Sciatic nerve (tissue), 2 donors: ENCODE results near the gene CMYA5. TPM values are rescaled to one million over a fixed set of nuclear protein-coding genes. Genes with fewer than 3 reads are reported as not detected.
A peak's percentile ranks its signal among the peaks of the same experiment; 100 is the strongest.
"Not testable (repeated sequence)": the region's sequence is repeated elsewhere in the genome, so short reads cannot be mapped to it uniquely, and the experiment has no call there.

Source experiments
- ATAC-seq: fragments of 200-7000 bp; cut with Tn5 transposase; one replicate; pipeline ENCODE4 v1.9.1; 2020; ENCODE audit warnings: mild to moderate bottlenecking, moderate library complexity
- DNase-seq: peaks from one replicate; pipeline ENCODE4 v3.0.0-alpha.2; 2020; ENCODE audit warnings: low spot score
- intact Hi-C: fragments of 100-400 bp; cut with DNase I; formaldehyde crosslinking; loops from one replicate; pipeline ENCODE4 v1.14.2; 2022
- total RNA-seq: library from RNA; stranded (reverse); fragmentation: NEBNext Ultra II Directional; extraction: Animal tissue kit (Norgen Biotek cat#: 25700); gene quantifications from one replicate; pipeline ENCODE4 v1.2.1, GENCODE V29; 2021
- donor health status: DM: no; HTN: no; CAD: no.
- donor health status: DM: no; HTN: no; CAD: no.

The CMYA5 gene
- total RNA-seq, 1 donor from 2014 or later: 8.4 TPM

GRCh38 chr5:79774171-79774854, 84.7 kb downstream of the CMYA5 start:
- DNase-seq: no peak
- intact Hi-C loops: no loop called here
- peak; percentile 49 for ATAC-seq

- DNase-seq: no peak
- intact Hi-C loops: no loop called here
- no peak for ATAC-seq
These were observed 85.2 kb downstream of the CMYA5 start for GRCh38 chr5:79774855-79775237.

- intact Hi-C loops, DNase-seq, ATAC-seq: not testable (repeated sequence)
These were observed 95.1 kb downstream of the CMYA5 start for GRCh38 chr5:79784741-79785140.

GRCh38 chr5:79785983-79786382, 96.3 kb downstream of the CMYA5 start:
- no peak for ATAC-seq
- DNase-seq: no peak
- intact Hi-C loops: no loop called here

- ATAC-seq: no peak
- DNase-seq: no peak
- intact Hi-C loops: no loop called here
These were observed 97.8 kb downstream of the CMYA5 start for GRCh38 chr5:79787448-79787847.

GRCh38 chr5:79791843-79792242, 102.2 kb downstream of the CMYA5 start:
- ATAC-seq (no peak), DNase-seq (no peak)
- intact Hi-C loops: no loop called here

GRCh38 chr5:79792463-79792862, 102.8 kb downstream of the CMYA5 start:
- ATAC-seq (no peak), DNase-seq (no peak)
- intact Hi-C loops: no loop called here

GRCh38 chr5:79793304-79793703, 103.7 kb downstream of the CMYA5 start:
- intact Hi-C loops: no loop called here
- ATAC-seq: no peak

GRCh38 chr5:79793722-79794121, 104.1 kb downstream of the CMYA5 start:
- DNase-seq: no peak
- no peak for ATAC-seq
- intact Hi-C loops: no loop called here

More at GRCh38 chr5:79793304-79793703, 103.7 kb downstream of the CMYA5 start:
- DNase-seq: no peak

- intact Hi-C loops: no loop called here
- no peak for DNase-seq
- no peak for ATAC-seq
These were observed 104.7 kb downstream of the CMYA5 start for GRCh38 chr5:79794347-79794746.

- intact Hi-C loops: no loop called here
- DNase-seq: no peak
- peak; percentile 72 for ATAC-seq
These were observed 106.2 kb downstream of the CMYA5 start for GRCh38 chr5:79795764-79796398.

- DNase-seq: no peak
- intact Hi-C loops: no loop called here
- no peak for ATAC-seq
These were observed 109.4 kb downstream of the CMYA5 start for GRCh38 chr5:79798893-79799590.

- intact Hi-C loops: no loop called here
- DNase-seq (no peak), ATAC-seq (no peak)
These were observed 111.6 kb downstream of the CMYA5 start for GRCh38 chr5:79800979-79801827.

GRCh38 chr5:79802406-79802805, 112.8 kb downstream of the CMYA5 start:
- ATAC-seq (no peak), DNase-seq (no peak)
- intact Hi-C loops: no loop called here

GRCh38 chr5:79803007-79803406, 113.4 kb downstream of the CMYA5 start:
- no peak for ATAC-seq
- no peak for DNase-seq
- intact Hi-C loops: no loop called here

- no peak for DNase-seq
- ATAC-seq: peak; percentile 94
These were observed 117.1 kb downstream of the CMYA5 start for GRCh38 chr5:79806741-79807140.

GRCh38 chr5:79809743-79810142, 120.1 kb downstream of the CMYA5 start:
- DNase-seq (no peak), ATAC-seq (no peak)
- intact Hi-C loops: loop anchor here (5.0 kb wide), 1 partner anchor 362 kb away; no protein-coding TSS in a partner anchor

More at GRCh38 chr5:79806741-79807140, 117.1 kb downstream of the CMYA5 start:
- intact Hi-C loops: no loop called here

GRCh38 chr5:79811081-79811480, 121.4 kb downstream of the CMYA5 start:
- ATAC-seq: no peak
- no peak for DNase-seq
- intact Hi-C loops: loop anchor here (5.0 kb wide), 1 partner anchor 364 kb away; no protein-coding TSS in a partner anchor

- intact Hi-C loops: loop anchor here (5.0 kb wide), 1 partner anchor 365 kb away; no protein-coding TSS in a partner anchor
- DNase-seq: no peak
- ATAC-seq: no peak
These were observed 122.3 kb downstream of the CMYA5 start for GRCh38 chr5:79811904-79812303.
